ENCODE data around the gene EIF5B.

Gene EIF5B

DNA sequence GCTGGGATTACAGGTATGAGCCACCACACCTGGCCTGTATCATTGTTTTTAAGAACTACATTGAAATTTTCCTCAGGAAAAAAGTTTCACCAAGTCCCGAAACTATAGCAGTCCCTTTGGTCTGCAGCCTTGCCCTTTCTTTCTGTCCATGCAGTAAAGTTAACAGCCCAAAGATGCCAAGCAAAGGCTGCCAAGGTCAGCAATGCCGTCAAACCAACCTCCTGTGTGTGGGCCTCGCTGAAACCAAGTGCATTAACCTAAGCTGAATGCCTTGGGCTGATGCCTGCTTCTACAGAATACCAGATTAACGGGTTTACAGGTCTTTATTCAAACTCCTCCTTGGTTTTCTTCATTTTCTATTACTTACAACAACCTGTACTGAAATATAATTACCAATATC is 73.1 kb downstream of the EIF5B start:
- no peak for DNase-seq (ENCODE audit: low read depth in 1 of 2, low spot score in 1 of 2)

- no peak for DNase-seq (ENCODE audit: low read depth in 1 of 2, low spot score in 1 of 2)
These were observed 77.4 kb downstream of the EIF5B start for GRCh38 chr2:99414566-99414965.

DNA sequence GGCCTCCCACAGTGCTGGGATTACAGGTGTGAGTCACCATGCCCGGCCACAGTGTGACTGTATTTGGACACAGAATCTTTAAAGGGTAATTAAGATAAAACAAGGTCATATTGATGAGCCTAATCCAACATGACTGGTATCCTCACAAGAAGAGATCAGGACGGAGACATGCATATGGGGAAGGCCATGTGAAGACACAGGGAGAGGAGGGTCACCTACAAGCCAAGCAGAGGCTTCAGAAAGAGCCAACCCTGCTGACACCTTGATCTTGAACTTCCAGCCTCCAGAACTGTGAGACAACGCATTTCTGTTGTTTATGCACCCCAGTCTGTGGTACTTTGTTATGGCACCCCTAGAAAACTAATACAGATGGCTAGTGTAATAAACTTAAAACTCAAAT is 80.2 kb downstream of the EIF5B start:
- no peak for DNase-seq (ENCODE audit: low read depth in 1 of 2, low spot score in 1 of 2)

GRCh38 chr2:99420031-99420430 is 82.8 kb downstream of the EIF5B start:
- DNase-seq (ENCODE audit: low read depth in 1 of 2, low spot score in 1 of 2): no peak

DNA sequence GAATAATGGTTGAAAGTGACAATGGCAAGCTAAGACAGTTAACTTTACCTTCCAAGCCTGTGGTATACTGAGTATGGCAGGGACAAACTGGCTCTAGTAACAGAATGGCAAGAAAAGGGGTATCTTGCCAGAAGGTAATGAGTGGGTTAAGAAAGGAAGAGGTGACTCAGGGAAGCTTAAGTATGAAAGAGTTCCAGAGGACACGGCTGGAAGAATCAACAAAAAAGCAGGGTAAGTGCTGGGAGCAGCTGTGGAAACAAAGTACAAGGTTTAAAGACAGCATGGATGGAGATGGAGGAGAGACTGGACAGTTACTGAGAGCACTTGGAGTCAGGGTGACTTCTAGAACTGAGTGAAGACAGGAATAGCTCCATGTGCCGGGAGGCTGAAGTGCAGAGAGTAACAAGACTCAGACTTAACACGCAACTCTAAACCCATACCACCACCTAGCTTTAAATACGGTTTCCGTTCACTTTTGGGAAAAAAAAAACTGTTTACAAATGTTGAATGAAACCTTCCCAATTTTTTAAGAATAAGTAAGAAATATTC is 83.6 kb downstream of the EIF5B start:
- DNase-seq (ENCODE audit: low read depth in 1 of 2, low spot score in 1 of 2): no peak

- no peak for DNase-seq (ENCODE audit: low read depth in 1 of 2, low spot score in 1 of 2)
These were observed 84.3 kb downstream of the EIF5B start for GRCh38 chr2:99421469-99421868.

DNA sequence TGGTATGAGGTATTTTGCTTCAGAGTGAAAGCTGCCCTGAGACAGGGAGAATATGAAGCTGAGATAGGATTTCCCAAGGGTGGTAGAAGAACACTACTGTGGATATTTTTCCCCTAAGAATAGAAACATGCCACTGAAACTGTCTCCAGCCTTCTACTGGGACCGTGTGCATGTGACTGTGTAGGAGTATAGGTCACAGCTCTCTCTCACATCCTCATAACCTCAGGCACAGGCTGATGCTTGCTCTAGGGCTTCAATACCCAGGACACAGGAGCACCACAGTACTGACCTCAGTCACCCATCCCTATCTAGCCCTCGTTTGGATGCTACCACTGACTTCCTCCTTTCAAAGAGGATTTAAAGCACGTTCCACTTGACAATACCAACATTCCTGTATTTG is 85.4 kb downstream of the EIF5B start:
- DNase-seq (ENCODE audit: low read depth in 1 of 2, low spot score in 1 of 2): no peak

- DNase-seq (ENCODE audit: low read depth in 1 of 2, low spot score in 1 of 2): no peak
These were observed 87.2 kb downstream of the EIF5B start for GRCh38 chr2:99424371-99424770.

GRCh38 chr2:99425022-99425421 is 87.8 kb downstream of the EIF5B start:
- no peak for DNase-seq (ENCODE audit: low read depth in 1 of 2, low spot score in 1 of 2)

GRCh38 chr2:99430614-99431291 is 93.6 kb downstream of the EIF5B start:
- DNase-seq (ENCODE audit: low read depth in 1 of 2, low spot score in 1 of 2): no peak

- no peak for DNase-seq (ENCODE audit: low read depth in 1 of 2, low spot score in 1 of 2)
These were observed 94.5 kb downstream of the EIF5B start for GRCh38 chr2:99431587-99432275.

GRCh38 chr2:99433340-99433739 is 96.2 kb downstream of the EIF5B start:
- DNase-seq (ENCODE audit: low read depth in 1 of 2, low spot score in 1 of 2): no peak

DNA sequence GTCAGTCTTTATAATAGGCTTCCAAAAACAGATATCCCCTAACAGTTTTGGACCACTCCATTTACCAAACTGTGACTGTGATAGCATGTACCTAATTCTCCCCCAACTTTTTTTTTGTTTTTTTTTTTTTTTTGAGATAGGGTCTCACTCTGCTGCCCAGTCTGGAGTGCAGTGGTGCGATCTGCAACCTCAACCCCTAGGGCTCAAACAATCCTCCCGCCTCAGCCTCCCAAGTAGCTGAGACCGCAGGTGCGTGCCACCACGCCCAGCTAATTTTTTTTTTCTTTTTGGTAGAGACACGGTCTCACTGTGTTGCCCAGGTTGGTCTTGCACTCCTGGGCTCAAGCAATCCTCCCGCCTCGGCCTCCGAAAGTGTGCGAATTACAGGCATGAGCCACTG is 99.7 kb downstream of the EIF5B start:
- no peak for DNase-seq (ENCODE audit: low read depth in 1 of 2, low spot score in 1 of 2)

DNA sequence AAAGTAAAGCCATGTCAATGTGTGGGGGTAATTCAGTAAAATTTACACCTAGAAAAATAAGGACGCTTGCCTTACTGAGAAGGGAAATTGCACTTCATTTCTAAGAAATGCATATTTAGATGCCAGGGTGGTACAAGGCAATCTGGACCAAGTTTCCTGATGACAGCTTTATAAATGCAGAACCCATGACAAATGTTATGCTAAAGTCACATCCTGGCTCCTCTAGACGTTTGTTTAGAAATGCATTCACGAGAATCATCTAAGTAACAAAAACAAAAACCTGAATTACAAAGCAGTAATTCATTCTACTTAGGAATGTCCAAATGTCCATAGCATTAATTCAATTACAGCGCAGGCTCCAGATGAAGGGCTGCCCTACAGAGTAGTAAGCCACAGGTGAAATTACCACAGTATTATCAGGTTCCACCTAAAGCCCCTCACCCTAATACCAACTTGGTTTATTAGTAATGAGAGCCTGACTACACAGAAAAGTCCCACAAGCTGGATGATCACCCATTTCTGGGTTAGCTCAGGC is 102.8 kb downstream of the EIF5B start:
- no peak for DNase-seq (ENCODE audit: low read depth in 1 of 2, low spot score in 1 of 2)

- no peak for DNase-seq (ENCODE audit: low read depth in 1 of 2, low spot score in 1 of 2)
These were observed 105.6 kb downstream of the EIF5B start for GRCh38 chr2:99442837-99443236.

DNA sequence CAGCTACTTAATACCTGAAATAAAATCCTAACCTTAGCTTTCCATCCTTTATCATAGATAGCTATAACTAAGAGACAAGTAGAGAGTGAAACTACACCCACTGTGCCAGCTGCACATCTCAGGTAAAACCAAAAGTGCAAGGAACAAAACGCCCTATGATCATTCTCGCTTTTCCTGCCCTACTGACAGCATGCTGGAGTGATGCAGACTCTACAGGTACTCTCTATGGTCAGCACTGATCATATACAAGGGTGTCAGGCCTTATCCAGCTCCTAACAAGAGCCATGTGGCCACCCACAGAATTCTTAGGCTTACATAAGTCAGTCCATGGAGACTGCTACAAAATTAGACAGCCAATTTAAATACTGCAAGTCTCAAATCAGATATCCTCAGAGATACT is 107.0 kb downstream of the EIF5B start:
- DNase-seq (ENCODE audit: low read depth in 1 of 2, low spot score in 1 of 2): no peak

GRCh38 chr2:99445065-99445464 is 107.9 kb downstream of the EIF5B start:
- no peak for DNase-seq (ENCODE audit: low read depth in 1 of 2, low spot score in 1 of 2)

DNA sequence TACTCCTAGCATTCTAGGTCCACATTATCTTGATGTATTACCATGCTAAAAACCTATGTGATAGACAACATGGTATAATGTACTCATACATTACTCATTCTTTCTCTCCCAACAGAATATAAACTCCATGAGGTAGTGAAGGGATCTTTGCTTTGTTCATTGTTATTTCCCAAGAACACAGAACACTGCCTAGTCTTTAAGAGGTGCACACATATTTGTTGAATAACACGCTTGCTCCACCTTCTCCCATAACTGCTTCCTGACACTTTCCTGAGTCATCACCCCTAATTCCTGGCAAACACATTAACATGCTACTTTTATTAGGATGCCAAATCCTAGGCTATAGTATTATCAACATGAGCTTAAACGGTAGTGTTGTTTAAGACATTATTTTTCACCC is 111.4 kb downstream of the EIF5B start:
- no peak for DNase-seq (ENCODE audit: low read depth in 1 of 2, low spot score in 1 of 2)

DNA sequence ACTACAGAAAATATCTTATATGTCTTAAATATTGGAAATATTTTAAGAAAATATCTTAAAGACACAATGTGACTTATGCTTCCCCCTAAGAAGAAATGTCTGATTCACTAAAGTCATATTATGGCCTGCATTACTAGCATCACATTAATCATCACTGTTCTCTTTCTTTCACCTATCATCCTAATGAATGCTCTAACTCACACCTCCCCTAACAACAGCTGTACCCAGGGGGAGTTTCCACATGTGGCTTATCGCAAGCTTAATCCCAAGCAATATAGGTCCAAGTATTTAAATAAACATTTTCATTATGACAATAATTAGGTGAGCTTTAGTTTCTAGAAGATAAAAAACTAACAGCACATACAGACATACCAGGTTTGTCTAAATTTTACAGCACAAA is 113.0 kb downstream of the EIF5B start:
- no peak for DNase-seq (ENCODE audit: low read depth in 1 of 2, low spot score in 1 of 2)

Data from stimulated activated CD4-positive, alpha-beta T cell treated with anti-CD3 and anti-CD28 coated beads, Interleukin-15, amount 100 ng/mL, for 1 hour (primary cell).